K562 (cell line): ENCODE measurements around the gene MTLN. TPM values are rescaled to one million over a fixed set of nuclear protein-coding genes. Genes with fewer than 3 reads are reported as not detected.

Source experiments
- ATF1 ChIP-seq, 2 experiments: fragments of 450-650 bp in 1 of 2; IDR thresholded peaks; 2 replicates each; pipeline ENCODE4 v1.6.1; 2016; ENCODE audit warnings: missing compliant biosample characterization in 1 of 2, missing genetic modification characterization in 1 of 2
- BHLHE40 ChIP-seq: IDR thresholded peaks from 2 replicates; pipeline ENCODE4 v1.6.1; 2011; ENCODE audit warnings: low read length, improper control_type of control experiment
- EGR1 ChIP-seq: fragments of 450-650 bp; conservative IDR thresholded peaks from 2 replicates; pipeline ENCODE4 v1.6.1; 2017; ENCODE audit warnings: mild to moderate bottlenecking
- EP400 ChIP-seq: fragments of 450-650 bp; IDR thresholded peaks from 2 replicates; pipeline ENCODE4 v1.6.1; 2017; ENCODE audit warnings: antibody characterized with exemption, mild to moderate bottlenecking, moderate library complexity
- EZH2 ChIP-seq: IDR thresholded peaks from 2 replicates; pipeline ENCODE4 v1.6.1; 2012; ENCODE audit warnings: low read depth, mild to moderate bottlenecking, inconsistent platforms, low read length, borderline replicate concordance
- NCOA4 ChIP-seq: fragments of 450-650 bp; IDR thresholded peaks from 2 replicates; pipeline ENCODE4 v1.6.1; 2018; ENCODE audit warnings: mild to moderate bottlenecking; ENCODE audit not compliant: partially characterized antibody
- NR2C1 ChIP-seq, 2 experiments: fragments of 450-650 bp; IDR thresholded peaks; 2 replicates each; pipeline ENCODE4 v1.6.1; 2017; ENCODE audit warnings: mild to moderate bottlenecking in 2 of 2, antibody characterized with exemption in 1 of 2, inconsistent platforms in 1 of 2, missing compliant biosample characterization in 1 of 2, missing genetic modification characterization in 1 of 2
- NRF1 ChIP-seq, 2 experiments: fragments of 450-650 bp; IDR thresholded peaks in 1 of 2; conservative IDR thresholded peaks in 1 of 2; 2 replicates each; pipeline ENCODE4 v1.6.1; 2014; ENCODE audit warnings: mild to moderate bottlenecking in 2 of 2
- TBP ChIP-seq: optimal IDR thresholded peaks from 2 replicates; pipeline ENCODE3; 2011; ENCODE audit warnings: low read depth, low read length, improper control_type of control experiment
- ZBTB7A ChIP-seq: IDR thresholded peaks from 2 replicates; pipeline ENCODE4 v1.6.1; 2011; ENCODE audit warnings: low read depth, mild to moderate bottlenecking, low read length, moderate library complexity, borderline replicate concordance; ENCODE audit not compliant: control insufficient read depth
- polyA plus RNA-seq, 8 experiments: library from polyadenylated mRNA; depleted of rRNA in 4 of 8; stranded (reverse) in 5 of 8; unstranded in 3 of 8; fragments of >200 nt; fragmentation: Nextera tagmentation in 2 of 8; fragmentation: Illumina TruSeq in 1 of 8; extraction: Ambion mirVana in 2 of 8; extraction: Trizol in 1 of 8; gene quantifications; 2 replicates each; pipeline versions ENCODE4 v1.2.1 to v1.2.3, GENCODE V29; 2011 to 2014; ENCODE audit warnings: inconsistent platforms in 1 of 8, missing spikeins in 1 of 8
- total RNA-seq, 7 experiments: library from RNA; depleted of rRNA in 6 of 7; stranded (reverse); fragments of >200 nt in 6 of 7; fragmentation: Illumina TruSeq in 2 of 7; extraction: Trizol in 2 of 7; gene quantifications; 2 replicates each; pipeline versions ENCODE4 v1.2.1 to v1.2.3, GENCODE V29; 2011 to 2021; ENCODE audit warnings: low replicate concordance in 1 of 7
- TF ChIP-seq, protein P1 (sequence below), 2 experiments: fragments of 450-650 bp in 1 of 2; sonication (generic) in 1 of 2; formaldehyde crosslinking in 1 of 2; IDR thresholded peaks; 2 replicates each; pipeline versions ENCODE4 v1.7.1 to v1.9.0; 2016 to 2022; ENCODE audit warnings: inconsistent platforms in 1 of 2, mild to moderate bottlenecking in 1 of 2, missing genetic modification reagents in 1 of 2

MTLN gene
- total and polyA plus RNA-seq, 9 of the 15 experiments (the other 6 are each of a cell fraction or from before 2014, with no cell fraction given) = 7.3 to 129 (median 39.4) TPM

DNA sequence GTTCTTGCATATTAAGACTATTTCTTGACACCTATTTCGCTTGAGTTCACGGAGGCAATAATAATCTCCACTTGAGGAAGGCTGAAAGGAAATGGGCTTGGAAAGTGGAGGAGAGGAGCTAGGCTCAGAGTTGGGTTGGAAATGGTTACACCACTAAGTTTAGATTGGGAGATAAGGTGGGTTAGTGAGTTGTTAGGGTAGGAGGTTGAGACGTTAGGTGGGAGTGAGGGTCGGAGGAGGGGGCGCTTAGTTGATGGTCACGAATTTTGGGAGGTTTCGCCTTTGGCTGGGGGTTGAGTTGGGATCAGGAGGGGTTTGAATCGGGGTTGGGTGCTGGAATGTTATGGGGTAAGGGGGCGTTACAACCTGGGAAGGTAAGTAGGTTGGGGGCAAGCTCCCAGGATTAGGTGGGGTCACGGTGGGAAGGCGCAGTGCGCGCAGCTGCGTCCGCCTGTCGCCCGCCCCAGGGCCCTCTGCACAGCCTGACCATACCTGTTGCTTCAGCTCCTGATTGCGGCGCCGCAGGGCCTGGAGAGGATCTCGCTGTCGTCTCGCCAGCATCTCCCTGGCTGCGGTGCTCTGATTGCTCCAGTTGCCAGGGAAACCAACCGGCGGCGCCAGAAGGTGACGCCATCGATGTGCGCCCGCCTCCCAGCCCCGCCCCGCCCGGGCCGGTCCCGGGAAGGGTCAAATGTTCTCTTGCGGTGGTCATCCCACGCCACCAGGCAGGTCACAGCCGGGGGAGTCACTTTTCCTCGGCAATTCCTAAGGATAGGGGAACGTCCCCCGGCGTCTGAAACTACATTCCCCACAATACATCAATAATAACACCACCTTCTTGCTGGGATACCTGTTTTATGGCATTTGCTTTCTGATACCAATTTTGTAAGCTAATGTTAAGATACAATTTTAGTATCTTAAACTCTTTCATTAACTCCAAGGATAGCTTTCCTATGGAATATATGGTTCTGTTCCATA, 7.7 kb downstream of the MTLN start, which contains the start of gene NPHP1 (continued):
- TF ChIP-seq, protein P1, sequence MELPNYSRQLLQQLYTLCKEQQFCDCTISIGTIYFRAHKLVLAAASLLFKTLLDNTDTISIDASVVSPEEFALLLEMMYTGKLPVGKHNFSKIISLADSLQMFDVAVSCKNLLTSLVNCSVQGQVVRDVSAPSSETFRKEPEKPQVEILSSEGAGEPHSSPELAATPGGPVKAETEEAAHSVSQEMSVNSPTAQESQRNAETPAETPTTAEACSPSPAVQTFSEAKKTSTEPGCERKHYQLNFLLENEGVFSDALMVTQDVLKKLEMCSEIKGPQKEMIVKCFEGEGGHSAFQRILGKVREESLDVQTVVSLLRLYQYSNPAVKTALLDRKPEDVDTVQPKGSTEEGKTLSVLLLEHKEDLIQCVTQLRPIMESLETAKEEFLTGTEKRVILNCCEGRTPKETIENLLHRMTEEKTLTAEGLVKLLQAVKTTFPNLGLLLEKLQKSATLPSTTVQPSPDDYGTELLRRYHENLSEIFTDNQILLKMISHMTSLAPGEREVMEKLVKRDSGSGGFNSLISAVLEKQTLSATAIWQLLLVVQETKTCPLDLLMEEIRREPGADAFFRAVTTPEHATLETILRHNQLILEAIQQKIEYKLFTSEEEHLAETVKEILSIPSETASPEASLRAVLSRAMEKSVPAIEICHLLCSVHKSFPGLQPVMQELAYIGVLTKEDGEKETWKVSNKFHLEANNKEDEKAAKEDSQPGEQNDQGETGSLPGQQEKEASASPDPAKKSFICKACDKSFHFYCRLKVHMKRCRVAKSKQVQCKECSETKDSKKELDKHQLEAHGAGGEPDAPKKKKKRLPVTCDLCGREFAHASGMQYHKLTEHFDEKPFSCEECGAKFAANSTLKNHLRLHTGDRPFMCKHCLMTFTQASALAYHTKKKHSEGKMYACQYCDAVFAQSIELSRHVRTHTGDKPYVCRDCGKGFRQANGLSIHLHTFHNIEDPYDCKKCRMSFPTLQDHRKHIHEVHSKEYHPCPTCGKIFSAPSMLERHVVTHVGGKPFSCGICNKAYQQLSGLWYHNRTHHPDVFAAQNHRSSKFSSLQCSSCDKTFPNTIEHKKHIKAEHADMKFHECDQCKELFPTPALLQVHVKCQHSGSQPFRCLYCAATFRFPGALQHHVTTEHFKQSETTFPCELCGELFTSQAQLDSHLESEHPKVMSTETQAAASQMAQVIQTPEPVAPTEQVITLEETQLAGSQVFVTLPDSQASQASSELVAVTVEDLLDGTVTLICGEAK (IDR thresholded peaks at IDR 0.05) = 0 out of 2 replicates have a peak, but pooled peaks have one; percentile 31
- TF ChIP-seq, protein P1 (CRISPR knock-in tag; IDR thresholded peaks at IDR 0.05) = no peak
- TF ChIP-seq ZBTB7A (peak; percentile 21; the same call in 1 of the 2 replicates), EP400 (peak; percentile 22; the same call in 1 of the 2 replicates), TBP (peak; percentile 20), ATF1 (CRISPR knock-in tag; IDR thresholded peaks at IDR 0.05) (peak; percentile 92), ATF1 (tag; IDR thresholded peaks at IDR 0.05) (peak; percentile 99), EZH2 (no peak), EGR1 (peak; percentile 61), NR2C1 (IDR thresholded peaks at IDR 0.05) (peak; percentile 76), NR2C1 (tag; IDR thresholded peaks at IDR 0.05) (peak; percentile 78), NRF1 (conservative IDR thresholded peaks at IDR 0.05 in 1 of 2, IDR thresholded peaks at IDR 0.05 in 1 of 2) (peak; percentile 30 to 41; a peak in 1 of 4 replicates), NCOA4 (no peak), BHLHE40 (0 out of 2 replicates have a peak, but pooled peaks have one; percentile 6)
